ENCODE measurements around the gene PSAPL1. TPM values are rescaled to one million over a fixed set of nuclear protein-coding genes. Genes with fewer than 3 reads are reported as not detected.

PSAPL1 gene
- total RNA-seq, 1 experiment from 2014 or later = 0.05 TPM

- no peak overlapping the region for H3K9ac ChIP-seq (ENCODE audit: low read length)
- POLR2A ChIA-PET = no interaction called here
- no peak overlapping the region for H2AFZ ChIP-seq (ENCODE audit: low read depth, low read length, poor library complexity, severe bottlenecking)
- no TSS peak for BruUV-seq (replicated peaks)
- DNase-seq (ENCODE audit: low read depth, low spot score) (no peak), ATAC-seq (no peak)
- H3K27me3 ChIP-seq (ENCODE audit: insufficient read depth, low read length) = no peaks in the 10 kb centered on the region
- no peak overlapping the region for H3K4me3 ChIP-seq (replicated peaks in 1 of 2; ENCODE audit: low read depth in 1 of 2, low read length in 2 of 2)
- no peaks in the 10 kb centered on the region for H4K20me1 ChIP-seq (ENCODE audit: insufficient read depth)
- H3K4me1 ChIP-seq (ENCODE audit: control insufficient read depth in 1 of 2, insufficient read depth in 2 of 2, low read length in 2 of 2) = peaks cover 34 to 45% of the 10 kb centered on the region in 2 experiments
- no peaks in the 10 kb centered on the region for H3K9me2 ChIP-seq (ENCODE audit: insufficient read depth)
- no peak overlapping the region for H3K27ac ChIP-seq (ENCODE audit: low read depth, low read length)
- intact Hi-C loops (cut with micrococcal nuclease) = no loop called here
- no peaks in the 10 kb centered on the region for H3K9me3 ChIP-seq (ENCODE audit: control insufficient read depth in 1 of 2, insufficient read depth in 1 of 2, low read depth in 1 of 2, low read length in 2 of 2)
- CTCF ChIA-PET = no interaction called here
- H3K79me2 ChIP-seq (ENCODE audit: insufficient read depth, low read length) = no peaks in the 10 kb centered on the region
- TF ChIP-seq CEBPB (IDR thresholded peaks at IDR 0.05; ENCODE audit: low read depth) (no peak), EGR1 (IDR thresholded peaks at IDR 0.05; ENCODE audit: low read depth) (no peak), JUND (IDR thresholded peaks at IDR 0.05) (no peak), CBX3 (IDR thresholded peaks at IDR 0.05; ENCODE audit: low read depth) (no peak), SRF (IDR thresholded peaks at IDR 0.05; ENCODE audit: low read depth) (no peak), POLR2A (IDR thresholded peaks at IDR 0.05; ENCODE audit: borderline replicate concordance, extremely low read depth, insufficient read depth, insufficient read length) (no peak), YY1 (IDR thresholded peaks at IDR 0.05; ENCODE audit: extremely low read depth, insufficient replicate concordance, low read depth, low read length) (no peak), EZH2phosphoT487 (IDR thresholded peaks at IDR 0.05; ENCODE audit: borderline replicate concordance) (no peak), POLR2AphosphoS5 (IDR thresholded peaks at IDR 0.05; ENCODE audit: low read depth, low read length) (no peak), FOSL1 (IDR thresholded peaks at IDR 0.05; ENCODE audit: low read depth) (no peak), TCF7L2 (IDR thresholded peaks at IDR 0.05; ENCODE audit: borderline replicate concordance, extremely low read depth, insufficient read depth, insufficient read length) (no peak)
- TF ChIP-seq, protein P1, sequence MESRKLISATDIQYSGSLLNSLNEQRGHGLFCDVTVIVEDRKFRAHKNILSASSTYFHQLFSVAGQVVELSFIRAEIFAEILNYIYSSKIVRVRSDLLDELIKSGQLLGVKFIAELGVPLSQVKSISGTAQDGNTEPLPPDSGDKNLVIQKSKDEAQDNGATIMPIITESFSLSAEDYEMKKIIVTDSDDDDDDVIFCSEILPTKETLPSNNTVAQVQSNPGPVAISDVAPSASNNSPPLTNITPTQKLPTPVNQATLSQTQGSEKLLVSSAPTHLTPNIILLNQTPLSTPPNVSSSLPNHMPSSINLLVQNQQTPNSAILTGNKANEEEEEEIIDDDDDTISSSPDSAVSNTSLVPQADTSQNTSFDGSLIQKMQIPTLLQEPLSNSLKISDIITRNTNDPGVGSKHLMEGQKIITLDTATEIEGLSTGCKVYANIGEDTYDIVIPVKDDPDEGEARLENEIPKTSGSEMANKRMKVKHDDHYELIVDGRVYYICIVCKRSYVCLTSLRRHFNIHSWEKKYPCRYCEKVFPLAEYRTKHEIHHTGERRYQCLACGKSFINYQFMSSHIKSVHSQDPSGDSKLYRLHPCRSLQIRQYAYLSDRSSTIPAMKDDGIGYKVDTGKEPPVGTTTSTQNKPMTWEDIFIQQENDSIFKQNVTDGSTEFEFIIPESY (IDR thresholded peaks at IDR 0.05; ENCODE audit: extremely low read depth, insufficient replicate concordance, low read length) = no peak
- TF ChIP-seq, protein P2, sequence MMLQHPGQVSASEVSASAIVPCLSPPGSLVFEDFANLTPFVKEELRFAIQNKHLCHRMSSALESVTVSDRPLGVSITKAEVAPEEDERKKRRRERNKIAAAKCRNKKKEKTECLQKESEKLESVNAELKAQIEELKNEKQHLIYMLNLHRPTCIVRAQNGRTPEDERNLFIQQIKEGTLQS (IDR thresholded peaks at IDR 0.05) = no peak
- TF ChIP-seq, protein P3, sequence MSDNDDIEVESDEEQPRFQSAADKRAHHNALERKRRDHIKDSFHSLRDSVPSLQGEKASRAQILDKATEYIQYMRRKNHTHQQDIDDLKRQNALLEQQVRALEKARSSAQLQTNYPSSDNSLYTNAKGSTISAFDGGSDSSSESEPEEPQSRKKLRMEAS (IDR thresholded peaks at IDR 0.05) = no peak
- TF ChIP-seq, protein P4, sequence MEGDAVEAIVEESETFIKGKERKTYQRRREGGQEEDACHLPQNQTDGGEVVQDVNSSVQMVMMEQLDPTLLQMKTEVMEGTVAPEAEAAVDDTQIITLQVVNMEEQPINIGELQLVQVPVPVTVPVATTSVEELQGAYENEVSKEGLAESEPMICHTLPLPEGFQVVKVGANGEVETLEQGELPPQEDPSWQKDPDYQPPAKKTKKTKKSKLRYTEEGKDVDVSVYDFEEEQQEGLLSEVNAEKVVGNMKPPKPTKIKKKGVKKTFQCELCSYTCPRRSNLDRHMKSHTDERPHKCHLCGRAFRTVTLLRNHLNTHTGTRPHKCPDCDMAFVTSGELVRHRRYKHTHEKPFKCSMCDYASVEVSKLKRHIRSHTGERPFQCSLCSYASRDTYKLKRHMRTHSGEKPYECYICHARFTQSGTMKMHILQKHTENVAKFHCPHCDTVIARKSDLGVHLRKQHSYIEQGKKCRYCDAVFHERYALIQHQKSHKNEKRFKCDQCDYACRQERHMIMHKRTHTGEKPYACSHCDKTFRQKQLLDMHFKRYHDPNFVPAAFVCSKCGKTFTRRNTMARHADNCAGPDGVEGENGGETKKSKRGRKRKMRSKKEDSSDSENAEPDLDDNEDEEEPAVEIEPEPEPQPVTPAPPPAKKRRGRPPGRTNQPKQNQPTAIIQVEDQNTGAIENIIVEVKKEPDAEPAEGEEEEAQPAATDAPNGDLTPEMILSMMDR (IDR thresholded peaks at IDR 0.05 in 2 of 3, conservative IDR thresholded peaks at IDR 0.05 in 1 of 3; ENCODE audit: borderline replicate concordance in 1 of 3, insufficient read depth in 1 of 3, low read depth in 2 of 3, low read length in 2 of 3) = no peak
- peak overlapping the region; percentile 70 for H3K4me2 ChIP-seq (ENCODE audit: low read length)
- no peaks in the 10 kb centered on the region for H3K36me3 ChIP-seq (ENCODE audit: control insufficient read depth in 1 of 2, insufficient read depth in 2 of 2, low read length in 2 of 2)
- RAD21 ChIA-PET (ENCODE audit: low non-redundant PET in 1 of 2, low total read pairs in 2 of 2, uncharacterized antibody in 2 of 2, unreplicated experiment in 2 of 2) = no interaction called here
Observed at GRCh38 chr4:7431696-7432530, 2.8 kb downstream of the PSAPL1 start.
